Measurements from ENCODE around the gene GPR33. TPM values are rescaled to one million over a fixed set of nuclear protein-coding genes. Genes with fewer than 3 reads are reported as not detected.

Gene GPR33
- total RNA-seq, 1 experiment from 2014 or later: not detected

- H3K36me3 ChIP-seq (ENCODE audit: control insufficient read depth in 1 of 2, insufficient read depth in 2 of 2, low read length in 2 of 2): no peaks in the 10 kb centered on the region
- no peak overlapping the region for H3K9ac ChIP-seq (ENCODE audit: low read length)
- no peaks in the 10 kb centered on the region for H3K4me1 ChIP-seq (ENCODE audit: control insufficient read depth in 1 of 2, insufficient read depth in 2 of 2, low read length in 2 of 2)
- intact Hi-C loops (cut with micrococcal nuclease): no loop called here
- no peak for TF ChIP-seq EGR1 (IDR thresholded peaks at IDR 0.05; ENCODE audit: low read depth)
- no peak for TF ChIP-seq TCF7L2 (IDR thresholded peaks at IDR 0.05; ENCODE audit: borderline replicate concordance, extremely low read depth, insufficient read depth, insufficient read length)
- no peak for TF ChIP-seq SIN3A (IDR thresholded peaks at IDR 0.05; ENCODE audit: low read depth)
- TF ChIP-seq EZH2phosphoT487 (IDR thresholded peaks at IDR 0.05; ENCODE audit: borderline replicate concordance): no peak
- TF ChIP-seq JUND (IDR thresholded peaks at IDR 0.05): no peak
- ChIA-PET POLR2A (no interaction called here), CTCF (no interaction called here), RAD21 (ENCODE audit: low non-redundant PET in 1 of 2, low total read pairs in 2 of 2, uncharacterized antibody in 2 of 2, unreplicated experiment in 2 of 2) (no interaction called here)
- no peaks in the 10 kb centered on the region for H4K20me1 ChIP-seq (ENCODE audit: insufficient read depth)
- no peak for ATAC-seq
- no peak overlapping the region for H3K27ac ChIP-seq (ENCODE audit: low read depth, low read length)
- no peaks in the 10 kb centered on the region for H3K9me3 ChIP-seq (ENCODE audit: control insufficient read depth in 1 of 2, insufficient read depth in 1 of 2, low read depth in 1 of 2, low read length in 2 of 2)
- no peak overlapping the region for H3K4me3 ChIP-seq (replicated peaks in 1 of 2; ENCODE audit: low read depth in 1 of 2, low read length in 2 of 2)
- H3K9me2 ChIP-seq (ENCODE audit: insufficient read depth): no peaks in the 10 kb centered on the region; the same call in 1 of the 2 replicates
- no peaks in the 10 kb centered on the region for H3K79me2 ChIP-seq (ENCODE audit: insufficient read depth, low read length)
- H3K27me3 ChIP-seq (ENCODE audit: insufficient read depth, low read length): no peaks in the 10 kb centered on the region
- H2AFZ ChIP-seq (ENCODE audit: low read depth, low read length, poor library complexity, severe bottlenecking): no peak overlapping the region
- no peak overlapping the region for H3K4me2 ChIP-seq (ENCODE audit: low read length)
- no TSS peak for BruUV-seq (replicated peaks)
- no peak for DNase-seq (ENCODE audit: low read depth, low spot score)
These were observed 8.8 kb downstream of the GPR33 start for GRCh38 chr14:31479027-31479426.

GRCh38 chr14:31477248-31477647 lies 10.6 kb downstream of the GPR33 start:
- intact Hi-C loops (cut with micrococcal nuclease): no loop called here
- Histone ChIP-seq H3K9me2 (ENCODE audit: insufficient read depth) (no peaks in the 10 kb centered on the region; the same call in 1 of the 2 replicates), H3K9ac (ENCODE audit: low read length) (no peak overlapping the region), H3K36me3 (ENCODE audit: control insufficient read depth in 1 of 2, insufficient read depth in 2 of 2, low read length in 2 of 2) (no peaks in the 10 kb centered on the region), H3K27me3 (ENCODE audit: insufficient read depth, low read length) (no peaks in the 10 kb centered on the region), H3K79me2 (ENCODE audit: insufficient read depth, low read length) (no peaks in the 10 kb centered on the region), H3K4me1 (ENCODE audit: control insufficient read depth in 1 of 2, insufficient read depth in 2 of 2, low read length in 2 of 2) (no peaks in the 10 kb centered on the region), H3K9me3 (ENCODE audit: control insufficient read depth in 1 of 2, insufficient read depth in 1 of 2, low read depth in 1 of 2, low read length in 2 of 2) (no peaks in the 10 kb centered on the region), H4K20me1 (ENCODE audit: insufficient read depth) (no peaks in the 10 kb centered on the region), H2AFZ (ENCODE audit: low read depth, low read length, poor library complexity, severe bottlenecking) (no peak overlapping the region), H3K27ac (ENCODE audit: low read depth, low read length) (no peak overlapping the region), H3K4me2 (ENCODE audit: low read length) (no peak overlapping the region), H3K4me3 (replicated peaks in 1 of 2; ENCODE audit: low read depth in 1 of 2, low read length in 2 of 2) (no peak overlapping the region)
- DNase-seq (ENCODE audit: low read depth, low spot score) (no peak), ATAC-seq (no peak)
- TF ChIP-seq EZH2 (IDR thresholded peaks at IDR 0.05) (no peak), JUND (IDR thresholded peaks at IDR 0.05) (no peak), MAX (IDR thresholded peaks at IDR 0.05) (no peak), SRF (IDR thresholded peaks at IDR 0.05; ENCODE audit: low read depth) (no peak), FOSL1 (IDR thresholded peaks at IDR 0.05; ENCODE audit: low read depth) (no peak), SIN3A (IDR thresholded peaks at IDR 0.05; ENCODE audit: low read depth) (no peak)
- BruUV-seq (replicated peaks): no TSS peak
- ChIA-PET POLR2A (no interaction called here), CTCF (no interaction called here), RAD21 (ENCODE audit: low non-redundant PET in 1 of 2, low total read pairs in 2 of 2, uncharacterized antibody in 2 of 2, unreplicated experiment in 2 of 2) (no interaction called here)
